Duodenal mucosa (tissue), 2 donors: ENCODE data around the gene ASXL1.
"Not testable (repeated sequence)": the region's sequence is repeated elsewhere in the genome, so short reads cannot be mapped to it uniquely, and the experiment has no call there.

Experiments used
- H3K27ac ChIP-seq: one replicate; pipeline ENCODE4 v1.7.0; 2013; ENCODE audit warnings: low read depth, low read length
- H3K27me3 ChIP-seq, 2 donors: one replicate each; pipeline ENCODE4 v1.7.0; 2013; ENCODE audit warnings: low read length in 2 of 2, control low read depth in 1 of 2; ENCODE audit not compliant: insufficient read depth in 2 of 2, control insufficient read depth in 1 of 2
- H3K36me3 ChIP-seq, 2 donors: one replicate each; pipeline ENCODE4 v1.7.0; 2013; ENCODE audit warnings: low read length in 2 of 2, control low read depth in 1 of 2; ENCODE audit not compliant: insufficient read depth in 2 of 2, control insufficient read depth in 1 of 2
- H3K4me1 ChIP-seq, 2 donors: one replicate each; pipeline ENCODE4 v1.7.0; 2013; ENCODE audit warnings: low read length in 2 of 2, control low read depth in 1 of 2; ENCODE audit not compliant: insufficient read depth in 2 of 2, control insufficient read depth in 1 of 2
- H3K4me3 ChIP-seq, 2 donors: one replicate each; pipeline ENCODE4 v1.7.0; 2013; ENCODE audit warnings: low read length in 2 of 2, low read depth in 1 of 2
- H3K9ac ChIP-seq, 2 donors: one replicate each; pipeline ENCODE4 v1.7.0; 2013; ENCODE audit warnings: low read length in 2 of 2, low read depth in 1 of 2
- H3K9me3 ChIP-seq, 2 donors: one replicate each; pipeline ENCODE4 v1.7.0; 2013; ENCODE audit warnings: low read length in 2 of 2, control low read depth in 1 of 2; ENCODE audit not compliant: control insufficient read depth in 1 of 2

The ASXL1 gene

DNA sequence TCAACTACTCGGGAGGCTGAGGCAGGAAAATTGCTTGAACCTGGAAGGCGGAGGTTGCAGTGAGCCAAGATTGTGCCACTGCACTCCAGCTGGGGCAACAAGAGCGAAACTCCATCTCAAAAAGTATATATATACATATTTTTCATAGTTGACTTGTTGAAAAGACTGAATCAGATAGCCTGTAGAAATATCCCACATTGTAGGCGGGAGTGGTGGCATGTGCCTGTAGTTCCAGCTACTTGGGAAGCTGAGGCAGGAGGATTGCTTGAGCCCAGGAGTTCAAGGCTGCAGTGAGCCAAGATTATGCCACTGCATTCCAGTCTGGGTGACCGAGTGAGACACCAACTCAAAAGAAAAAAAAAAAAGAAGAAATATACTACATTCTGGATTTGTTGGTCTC lies 34.4 kb upstream of the ASXL1 start:
- not testable (repeated sequence) for H3K9ac ChIP-seq, H3K27me3 ChIP-seq, H3K9me3 ChIP-seq, H3K27ac ChIP-seq, H3K4me1 ChIP-seq, H3K4me3 ChIP-seq
- H3K36me3 ChIP-seq = peaks cover 7 to 16% of the 10 kb centered on the region in 2 donors

GRCh38 chr20:32325706-32326503 lies 32.2 kb upstream of the ASXL1 start:
- H3K27ac ChIP-seq = no peak overlapping the region
- no peak overlapping the region for H3K9ac ChIP-seq
- H3K27me3 ChIP-seq = no peaks in the 10 kb centered on the region
- H3K4me3 ChIP-seq = no peak overlapping the region
- peaks cover 8 to 27% of the 10 kb centered on the region in 2 donors for H3K36me3 ChIP-seq
- peaks cover 0 to 9% of the 10 kb centered on the region in 2 donors for H3K4me1 ChIP-seq
- no peaks in the 10 kb centered on the region for H3K9me3 ChIP-seq

DNA sequence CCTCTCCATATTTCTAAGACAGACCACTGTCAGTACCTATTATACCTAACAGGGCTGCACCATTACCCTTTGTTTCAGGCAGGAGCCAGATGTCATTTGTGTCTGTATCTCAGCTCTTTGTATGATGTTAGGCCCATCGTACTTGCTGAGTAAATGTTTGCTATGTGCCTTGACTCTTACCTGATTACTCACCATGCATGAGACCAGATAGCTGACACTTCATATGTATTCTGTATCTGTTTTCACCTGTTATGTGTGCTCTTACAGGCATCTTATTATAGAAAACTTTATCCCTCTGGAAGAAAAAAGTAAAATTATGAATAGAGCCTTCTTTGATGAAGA lies 31.7 kb upstream of the ASXL1 start:
- Histone ChIP-seq H3K4me3 (no peak overlapping the region), H3K27me3 (no peaks in the 10 kb centered on the region), H3K9ac (no peak overlapping the region), H3K4me1 (peaks cover 0 to 9% of the 10 kb centered on the region in 2 donors), H3K27ac (no peak overlapping the region), H3K36me3 (peaks cover 14 to 32% of the 10 kb centered on the region in 2 donors), H3K9me3 (no peaks in the 10 kb centered on the region)

- H3K9ac ChIP-seq = no peak overlapping the region
- no peak overlapping the region for H3K27ac ChIP-seq
- peaks cover 0 to 12% of the 10 kb centered on the region in 2 donors for H3K4me1 ChIP-seq
- H3K4me3 ChIP-seq = no peak overlapping the region
- no peaks in the 10 kb centered on the region for H3K27me3 ChIP-seq
- H3K36me3 ChIP-seq = peaks cover 21 to 39% of the 10 kb centered on the region in 2 donors
- H3K9me3 ChIP-seq = no peaks in the 10 kb centered on the region
These were observed 30.9 kb upstream of the ASXL1 start for GRCh38 chr20:32327087-32327681.

DNA sequence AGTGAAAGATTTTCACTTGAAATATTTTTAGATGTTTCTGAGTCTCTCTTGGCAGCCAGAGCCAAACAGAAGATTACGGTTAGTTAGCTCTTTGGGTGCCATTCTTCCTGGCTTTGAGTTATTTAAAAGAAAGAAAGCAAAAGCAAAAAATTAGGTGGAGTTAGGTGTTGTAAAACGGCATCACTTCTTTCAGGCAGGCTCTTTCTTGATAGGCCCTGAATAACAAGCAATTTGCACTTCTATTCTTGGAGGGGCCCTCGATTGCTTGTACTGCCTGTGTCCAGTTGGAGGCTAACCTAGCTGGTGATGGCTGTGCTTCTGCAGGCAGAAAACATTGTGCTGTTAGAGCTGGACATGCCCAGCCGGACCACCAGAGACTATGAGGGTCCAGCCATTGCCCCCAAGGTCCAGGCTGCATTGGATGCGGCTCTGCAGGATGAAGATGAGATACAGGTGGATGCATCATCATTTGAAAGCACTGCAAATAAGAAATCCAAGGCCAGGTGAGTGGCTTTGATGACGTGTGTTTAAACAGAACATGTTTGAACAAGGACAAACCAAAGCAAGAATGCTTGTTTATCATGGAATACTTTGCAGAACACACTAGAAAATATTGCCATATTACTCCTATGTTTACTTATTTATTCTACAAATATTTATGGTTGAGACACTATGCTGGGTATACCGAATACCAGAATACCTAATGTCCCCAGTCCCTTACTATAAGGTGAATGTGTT lies 28.1 kb upstream of the ASXL1 start:
- Histone ChIP-seq H3K9ac (no peak overlapping the region), H3K4me1 (peaks cover 12 to 27% of the 10 kb centered on the region in 2 donors), H3K36me3 (peaks cover 24 to 49% of the 10 kb centered on the region in 2 donors), H3K27me3 (no peaks in the 10 kb centered on the region), H3K27ac (no peak overlapping the region), H3K9me3 (no peaks in the 10 kb centered on the region), H3K4me3 (no peak overlapping the region)

DNA sequence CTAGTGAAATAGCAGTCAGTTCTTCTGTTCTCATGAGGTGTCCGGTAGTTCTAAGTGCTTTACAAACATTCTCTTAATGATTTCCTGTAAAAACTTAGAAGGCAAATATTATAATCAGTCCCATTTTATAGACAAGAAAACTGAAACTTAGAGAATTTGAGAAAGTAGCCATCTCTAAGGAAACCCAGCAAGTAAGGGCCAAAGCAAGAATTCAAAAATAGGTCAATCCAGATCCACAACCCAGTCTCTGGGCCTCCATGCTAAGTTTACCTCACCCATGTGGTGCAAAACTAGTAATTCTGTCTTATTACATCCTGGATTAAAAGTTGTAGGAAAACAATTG lies 27.6 kb upstream of the ASXL1 start:
- peaks cover 24 to 49% of the 10 kb centered on the region in 2 donors for H3K36me3 ChIP-seq
- no peak overlapping the region for H3K9ac ChIP-seq
- no peaks in the 10 kb centered on the region for H3K27me3 ChIP-seq
- H3K27ac ChIP-seq = no peak overlapping the region
- H3K4me3 ChIP-seq = no peak overlapping the region
- peaks cover 12 to 27% of the 10 kb centered on the region in 2 donors for H3K4me1 ChIP-seq
- H3K9me3 ChIP-seq = no peaks in the 10 kb centered on the region

GRCh38 chr20:32332614-32333013 lies 25.5 kb upstream of the ASXL1 start:
- H3K4me1 ChIP-seq = peaks cover 12 to 18% of the 10 kb centered on the region in 2 donors
- H3K27ac ChIP-seq = no peak overlapping the region
- no peak overlapping the region for H3K4me3 ChIP-seq
- H3K27me3 ChIP-seq = no peaks in the 10 kb centered on the region
- H3K9me3 ChIP-seq = no peaks in the 10 kb centered on the region
- peaks cover 17 to 37% of the 10 kb centered on the region in 2 donors for H3K36me3 ChIP-seq
- no peak overlapping the region for H3K9ac ChIP-seq

DNA sequence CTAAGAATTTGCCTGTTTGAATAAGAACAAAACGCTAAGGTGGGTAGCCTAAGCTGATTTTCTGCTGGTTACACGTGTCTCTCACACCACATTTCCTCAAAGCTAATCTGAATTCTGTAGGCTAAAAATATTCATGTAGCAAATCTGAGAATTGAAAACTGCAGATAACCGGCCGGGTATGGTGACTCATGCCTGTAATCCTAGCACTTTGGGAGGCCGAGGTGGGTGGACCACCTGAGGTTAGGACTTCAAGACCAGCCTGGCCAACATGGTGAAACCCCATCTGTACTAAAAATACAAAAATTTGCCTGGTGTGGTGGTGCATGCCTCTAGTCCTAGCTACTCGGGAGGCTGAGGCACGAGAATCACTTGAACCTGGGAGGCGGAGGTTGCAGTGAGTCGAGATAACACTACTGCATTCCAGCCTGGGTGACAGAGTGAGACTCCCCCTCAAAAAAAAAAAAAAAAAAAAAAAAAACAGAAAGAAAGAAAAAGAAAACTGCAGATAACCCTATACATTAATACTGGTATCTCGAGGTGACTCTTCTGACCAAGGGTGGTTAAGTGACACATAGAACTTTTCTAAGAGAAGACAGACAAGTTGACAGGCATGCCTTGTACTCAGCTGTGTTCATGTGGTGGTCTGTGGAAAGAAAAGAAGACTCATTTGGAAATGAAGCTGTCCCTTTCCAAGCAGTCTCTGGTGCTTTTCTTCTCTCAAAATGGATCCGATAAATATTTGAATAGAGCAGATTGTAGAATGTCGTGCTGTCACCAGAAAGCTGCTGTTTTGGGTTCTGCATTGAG lies 24.7 kb upstream of the ASXL1 start:
- H3K9ac ChIP-seq = no peak overlapping the region
- H3K4me1 ChIP-seq = peaks cover 12 to 18% of the 10 kb centered on the region in 2 donors
- no peaks in the 10 kb centered on the region for H3K9me3 ChIP-seq
- H3K4me3 ChIP-seq = no peak overlapping the region
- H3K36me3 ChIP-seq = peaks cover 17 to 37% of the 10 kb centered on the region in 2 donors
- H3K27ac ChIP-seq = no peak overlapping the region
- H3K27me3 ChIP-seq = no peaks in the 10 kb centered on the region

DNA sequence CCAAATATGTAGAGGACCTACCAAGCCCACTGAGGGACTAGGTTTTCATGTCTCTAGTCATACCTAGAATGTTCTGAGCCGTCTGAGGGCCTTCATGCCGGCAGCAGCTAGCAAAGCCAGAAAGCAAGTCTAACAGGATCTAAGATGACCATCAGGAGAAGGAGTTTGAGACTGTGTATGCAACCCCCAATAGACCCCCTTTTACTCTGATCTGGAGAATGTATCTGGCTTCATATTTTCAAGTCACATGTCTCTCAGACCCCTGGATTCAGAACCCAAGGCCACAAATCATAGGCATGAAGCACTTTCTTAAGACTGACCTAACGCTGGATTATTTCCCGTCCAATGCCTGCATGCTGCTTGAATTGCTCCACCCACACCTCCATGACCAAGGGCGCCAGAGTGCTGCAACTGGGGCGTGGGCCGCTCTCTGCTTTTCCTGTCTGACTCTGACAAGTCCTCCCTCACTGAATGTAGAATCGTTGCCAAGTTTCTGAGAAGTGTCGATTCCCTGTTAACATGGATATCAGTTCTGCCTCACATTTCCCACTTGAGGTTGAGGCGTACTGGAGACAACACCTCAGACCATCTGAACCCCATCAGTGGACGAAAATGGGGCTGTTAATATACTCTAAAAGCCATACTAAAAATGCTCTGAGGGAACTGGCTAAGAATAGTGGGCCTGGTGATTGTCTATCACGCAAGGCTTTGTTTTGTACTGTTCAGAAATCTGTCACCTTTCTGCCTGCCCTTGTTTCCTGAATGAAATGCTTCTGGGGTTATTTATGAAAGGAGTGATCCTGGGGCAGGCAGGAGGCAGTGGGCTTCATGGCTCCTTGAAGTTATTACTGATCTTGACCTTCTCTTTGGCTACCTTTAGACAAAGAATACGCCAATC lies 23.9 kb upstream of the ASXL1 start:
- H3K36me3 ChIP-seq = peaks cover 17 to 36% of the 10 kb centered on the region in 2 donors
- H3K4me1 ChIP-seq = peaks cover 12 to 18% of the 10 kb centered on the region in 2 donors
- no peak overlapping the region for H3K4me3 ChIP-seq
- no peaks in the 10 kb centered on the region for H3K9me3 ChIP-seq
- H3K9ac ChIP-seq = no peak overlapping the region
- no peak overlapping the region for H3K27ac ChIP-seq
- H3K27me3 ChIP-seq = no peaks in the 10 kb centered on the region
